Mesenchymal stem cell (in vitro differentiated cells and primary cell): Measurements from ENCODE around the gene HCAR3.
A peak's percentile ranks its signal among the peaks of the same experiment; 100 is the strongest.

Source experiments
- DNase-seq: peaks from one replicate; pipeline ENCODE4 v3.0.0-alpha.2; 2013
- H2AFZ ChIP-seq: one replicate; pipeline ENCODE4 v1.6.1; 2013; ENCODE audit warnings: low read depth, mild to moderate bottlenecking, control low read depth, inconsistent platforms, low read length, moderate library complexity
- H2AK5ac ChIP-seq: 2 replicates; pipeline ENCODE4 v1.6.1; 2013; ENCODE audit warnings: low read length, moderate library complexity, mild to moderate bottlenecking, inconsistent platforms; ENCODE audit not compliant: severe bottlenecking
- H2BK120ac ChIP-seq: one replicate; pipeline ENCODE4 v1.6.1; 2013; ENCODE audit warnings: low read depth, mild to moderate bottlenecking, inconsistent platforms, low read length, moderate library complexity
- H2BK12ac ChIP-seq, 2 experiments: one replicate each; pipeline ENCODE4 v1.6.1; 2013; ENCODE audit warnings: inconsistent platforms in 2 of 2, low read length in 2 of 2, mild to moderate bottlenecking in 2 of 2, moderate library complexity in 2 of 2, control low read depth in 1 of 2
- H2BK15ac ChIP-seq: one replicate; pipeline ENCODE4 v1.6.1; 2013; ENCODE audit warnings: mild to moderate bottlenecking, low read depth, inconsistent platforms; ENCODE audit not compliant: poor library complexity, severe bottlenecking
- H2BK5ac ChIP-seq: 2 replicates; pipeline ENCODE4 v1.6.1; 2013; ENCODE audit warnings: low read depth, mild to moderate bottlenecking, low read length, control low read depth, inconsistent platforms; ENCODE audit not compliant: poor library complexity, severe bottlenecking
- H3K14ac ChIP-seq, 2 experiments: one replicate each; pipeline ENCODE4 v1.6.1; 2013; ENCODE audit warnings: inconsistent platforms in 2 of 2, low read length in 2 of 2, control low read depth in 1 of 2, mild to moderate bottlenecking in 1 of 2, moderate library complexity in 1 of 2
- H3K18ac ChIP-seq, 2 experiments: one replicate each; pipeline ENCODE4 v1.6.1; 2013; ENCODE audit warnings: inconsistent platforms in 2 of 2, low read length in 2 of 2, control low read depth in 1 of 2, low read depth in 1 of 2, mild to moderate bottlenecking in 1 of 2
- H3K23ac ChIP-seq, 2 experiments: one replicate each; pipeline ENCODE4 v1.6.1; 2013; ENCODE audit warnings: inconsistent platforms in 2 of 2, low read length in 2 of 2, mild to moderate bottlenecking in 2 of 2, moderate library complexity in 2 of 2, control low read depth in 1 of 2
- H3K27ac ChIP-seq: 2 replicates; pipeline ENCODE4 v1.5.1; 2013; ENCODE audit warnings: mild to moderate bottlenecking, moderate library complexity, low read length, control low read depth, inconsistent platforms; ENCODE audit not compliant: poor library complexity, severe bottlenecking
- H3K27me3 ChIP-seq, 2 experiments: 2 replicates each; pipeline versions ENCODE4 v1.6.1 to v1.7.0; 2013; ENCODE audit warnings: low read length in 2 of 2, mild to moderate bottlenecking in 2 of 2, moderate library complexity in 2 of 2, control low read depth in 1 of 2, inconsistent platforms in 1 of 2; ENCODE audit not compliant: control insufficient read depth in 1 of 2, insufficient read depth in 1 of 2
- H3K36me3 ChIP-seq, 2 experiments: 2 replicates each; pipeline versions ENCODE4 v1.6.1 to v1.7.0; 2013; ENCODE audit warnings: low read length in 2 of 2, control low read depth in 1 of 2, inconsistent platforms in 1 of 2, low read depth in 1 of 2, mild to moderate bottlenecking in 1 of 2; ENCODE audit not compliant: insufficient read depth in 2 of 2, control insufficient read depth in 1 of 2
- H3K4ac ChIP-seq, 2 experiments: one replicate each; pipeline ENCODE4 v1.6.1; 2013; ENCODE audit warnings: inconsistent platforms in 2 of 2, low read length in 2 of 2, mild to moderate bottlenecking in 2 of 2, moderate library complexity in 2 of 2, control low read depth in 1 of 2, low read depth in 1 of 2
- H3K4me1 ChIP-seq: 2 replicates; pipeline ENCODE4 v1.6.1; 2013; ENCODE audit warnings: low read depth, low read length, control low read depth; ENCODE audit not compliant: control insufficient read depth, insufficient read depth
- H3K4me2 ChIP-seq: 2 replicates; pipeline ENCODE4 v1.6.1; 2013; ENCODE audit warnings: low read length, mild to moderate bottlenecking, inconsistent platforms; ENCODE audit not compliant: poor library complexity, severe bottlenecking
- H3K4me3 ChIP-seq, 2 experiments: 2 replicates each; pipeline versions ENCODE4 v1.5.1 to v1.7.0; 2013; ENCODE audit warnings: low read length in 2 of 2, mild to moderate bottlenecking in 2 of 2, control low read depth in 1 of 2, low read depth in 1 of 2; ENCODE audit not compliant: insufficient read depth in 1 of 2
- H3K79me1 ChIP-seq: replicated peaks from 2 replicates; pipeline ENCODE4 v1.6.1; 2013; ENCODE audit warnings: mild to moderate bottlenecking, control low read depth, low read length, inconsistent platforms; ENCODE audit not compliant: poor library complexity, severe bottlenecking
- H3K9ac ChIP-seq: 2 replicates; pipeline ENCODE4 v1.7.0; 2013; ENCODE audit warnings: mild to moderate bottlenecking, low read length, moderate library complexity
- H3K9me3 ChIP-seq: 2 replicates; pipeline ENCODE4 v1.7.0; 2013; ENCODE audit warnings: mild to moderate bottlenecking, low read length; ENCODE audit not compliant: control insufficient read depth
- H4K8ac ChIP-seq: one replicate; pipeline ENCODE4 v1.6.1; 2013; ENCODE audit warnings: inconsistent platforms, mild to moderate bottlenecking, low read length, moderate library complexity
- H4K91ac ChIP-seq: one replicate; pipeline ENCODE4 v1.6.1; 2013; ENCODE audit warnings: mild to moderate bottlenecking, low read length, inconsistent platforms
- WGBS: methylation state at CpG from one replicate; pipeline ENCODE4 v1.1.7; 2013; ENCODE audit warnings: mixed read lengths; 5-methylcytosine and 5-hydroxymethylcytosine counted together

Gene HCAR3

DNA sequence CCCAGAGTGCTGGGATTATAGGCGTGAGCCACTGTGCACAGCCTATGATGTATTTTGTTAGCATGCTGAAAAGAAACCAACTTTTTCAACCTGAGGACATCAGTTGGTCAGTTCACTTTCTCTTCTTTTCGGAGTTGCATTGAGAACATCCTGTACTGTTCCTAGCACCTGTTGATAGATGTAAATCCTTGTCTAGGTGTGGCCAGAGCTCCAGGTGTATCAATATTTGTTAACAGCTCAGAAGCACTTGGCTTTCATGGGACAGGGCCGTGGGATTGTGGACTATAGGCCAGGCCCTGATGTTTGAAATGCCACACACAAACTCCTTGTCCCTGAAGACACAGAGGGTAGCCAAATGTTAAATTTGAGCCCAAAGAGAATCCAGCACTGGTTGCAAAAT, 28.3 kb downstream of the HCAR3 start:
- DNase-seq, result no peak
- no peak overlapping the region for H2AK5ac ChIP-seq
- H3K9ac ChIP-seq, result no peak overlapping the region
- no peaks in the 10 kb centered on the region for H3K27me3 ChIP-seq
- no peak overlapping the region for H2AFZ ChIP-seq
- H3K4me2 ChIP-seq, result no peak overlapping the region
- H2BK120ac ChIP-seq, result no peak overlapping the region
- no peak overlapping the region for H3K4me3 ChIP-seq
- H2BK5ac ChIP-seq, result no peak overlapping the region
- no peak overlapping the region for H3K23ac ChIP-seq
- no peaks in the 10 kb centered on the region for H3K36me3 ChIP-seq
- no peak overlapping the region for H3K14ac ChIP-seq
- no peak overlapping the region for H3K18ac ChIP-seq
- 92% methylated on average over 3 of the region's 3 CpGs for WGBS
- no peak overlapping the region for H2BK15ac ChIP-seq
- H3K4ac ChIP-seq, result no peak overlapping the region
- H4K8ac ChIP-seq, result no peak overlapping the region
- no peak overlapping the region for H2BK12ac ChIP-seq
- no peak overlapping the region for H3K27ac ChIP-seq
- H3K9me3 ChIP-seq, result no peaks in the 10 kb centered on the region
- H3K4me1 ChIP-seq, result peaks cover 2% of the 10 kb centered on the region
- no peaks in the 10 kb centered on the region for H3K79me1 ChIP-seq
- no peak overlapping the region for H4K91ac ChIP-seq

DNA sequence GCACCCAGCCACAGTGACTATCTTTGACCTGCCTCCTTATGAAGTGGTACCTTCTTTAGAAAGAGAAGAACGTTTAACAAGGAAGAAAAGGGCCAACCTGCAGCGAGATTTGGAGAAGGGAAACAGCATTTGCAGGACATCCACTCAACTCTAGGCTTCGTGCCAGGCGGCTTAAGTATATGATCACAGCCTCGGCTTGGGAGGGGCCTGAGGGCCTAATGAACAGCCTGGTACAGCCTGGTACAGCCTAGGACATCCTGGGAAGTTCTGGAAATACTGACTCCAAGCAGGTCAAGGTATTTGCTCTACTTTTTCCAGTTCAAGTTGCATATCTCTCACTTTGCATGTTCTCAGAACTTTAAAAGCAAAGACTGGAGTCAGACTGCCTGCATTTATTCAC, 29.5 kb downstream of the HCAR3 start:
- Histone ChIP-seq H3K27me3 (no peaks in the 10 kb centered on the region), H4K91ac (no peak overlapping the region), H2BK5ac (no peak overlapping the region), H4K8ac (no peak overlapping the region), H3K14ac (no peak overlapping the region), H2BK12ac (no peak overlapping the region), H2AFZ (no peak overlapping the region), H3K4ac (no peak overlapping the region), H3K23ac (peak overlapping the region in 1 of 2 experiments; percentile 73), H3K27ac (no peak overlapping the region), H3K4me1 (peaks cover 2% of the 10 kb centered on the region), H3K4me3 (no peak overlapping the region), H3K36me3 (no peaks in the 10 kb centered on the region), H3K9ac (no peak overlapping the region), H2BK15ac (no peak overlapping the region), H3K9me3 (no peaks in the 10 kb centered on the region), H2AK5ac (no peak overlapping the region), H3K4me2 (no peak overlapping the region), H3K79me1 (no peaks in the 10 kb centered on the region), H2BK120ac (no peak overlapping the region), H3K18ac (peak overlapping the region in 1 of 2 experiments; percentile 35)
- DNase-seq, result peak; percentile 31
- 74% methylated on average over 5 of the region's 5 CpGs for WGBS

DNA sequence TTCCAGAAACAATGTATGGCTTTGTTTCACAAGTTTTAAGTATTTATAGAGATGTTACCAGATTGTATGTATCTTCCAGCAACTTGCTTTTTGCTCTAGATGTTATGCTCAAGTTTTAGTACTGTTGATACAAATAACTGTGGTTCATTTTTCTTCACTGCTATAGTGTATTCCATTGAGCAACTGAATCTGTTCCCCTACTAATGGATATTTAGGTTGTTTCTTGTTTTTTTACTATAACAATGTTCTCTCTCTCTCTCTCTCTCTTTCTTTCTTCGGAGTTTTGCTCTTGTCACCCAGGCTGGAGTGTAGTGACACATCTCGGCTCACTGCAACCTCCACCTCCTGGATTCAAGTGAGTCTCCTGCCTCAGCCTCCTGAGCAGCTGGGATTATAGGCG, 30.1 kb downstream of the HCAR3 start:
- H3K14ac ChIP-seq, result no peak overlapping the region

DNA sequence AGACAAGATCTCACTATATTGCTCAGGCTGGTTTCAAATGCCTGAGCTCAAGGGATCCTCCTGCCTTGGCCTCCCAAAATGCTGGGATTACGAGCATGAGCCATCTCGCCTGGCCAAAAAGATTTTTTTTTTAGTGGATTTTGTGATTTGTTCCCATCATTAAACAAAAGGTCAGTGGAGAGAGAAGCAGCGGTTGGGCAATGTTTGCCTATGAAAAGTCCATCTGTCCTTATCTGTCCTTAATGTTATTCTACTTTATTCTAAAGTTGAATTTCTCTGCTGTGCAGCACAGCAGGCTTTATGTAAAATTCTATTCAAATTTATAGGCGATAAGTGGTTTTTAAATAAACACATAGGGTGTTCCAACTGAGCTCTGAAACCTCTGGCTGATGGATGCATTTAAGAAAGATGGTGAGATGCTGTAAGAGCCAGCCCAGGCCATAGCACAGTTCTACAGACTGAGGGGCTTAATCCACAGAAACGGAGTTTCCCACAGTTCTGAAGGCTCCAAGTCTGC, 32.3 kb downstream of the HCAR3 start:
- WGBS, result 97% methylated on average over 4 of the region's 5 CpGs

More for the DNA sequence above, 30.1 kb downstream of the HCAR3 start:
- Histone ChIP-seq H3K4me3 (no peak overlapping the region), H3K27me3 (no peaks in the 10 kb centered on the region), H2AFZ (no peak overlapping the region), H2AK5ac (no peak overlapping the region), H2BK5ac (no peak overlapping the region), H3K36me3 (no peaks in the 10 kb centered on the region), H3K9me3 (no peaks in the 10 kb centered on the region), H4K91ac (no peak overlapping the region), H3K23ac (no peak overlapping the region), H3K4me1 (peaks cover 2% of the 10 kb centered on the region), H4K8ac (no peak overlapping the region), H3K4me2 (no peak overlapping the region), H3K27ac (no peak overlapping the region), H3K79me1 (no peaks in the 10 kb centered on the region), H2BK12ac (no peak overlapping the region), H2BK120ac (no peak overlapping the region), H2BK15ac (no peak overlapping the region), H3K18ac (no peak overlapping the region), H3K9ac (no peak overlapping the region), H3K4ac (no peak overlapping the region)
- no peak for DNase-seq
- 91% methylated on average over 3 of the region's 3 CpGs for WGBS

More for the DNA sequence above, 32.3 kb downstream of the HCAR3 start:
- H3K4me3 ChIP-seq, result no peak overlapping the region
- no peaks in the 10 kb centered on the region for H3K27me3 ChIP-seq
- no peak overlapping the region for H2BK15ac ChIP-seq
- H2AK5ac ChIP-seq, result no peak overlapping the region
- no peak overlapping the region for H4K91ac ChIP-seq
- no peak overlapping the region for H3K9ac ChIP-seq
- peaks cover 3% of the 10 kb centered on the region for H3K4me1 ChIP-seq
- no peak overlapping the region for H3K4me2 ChIP-seq
- no peak overlapping the region for H2BK12ac ChIP-seq
- H3K4ac ChIP-seq, result no peak overlapping the region
- H3K9me3 ChIP-seq, result no peaks in the 10 kb centered on the region
- no peaks in the 10 kb centered on the region for H3K79me1 ChIP-seq
- H2BK120ac ChIP-seq, result no peak overlapping the region
- no peak overlapping the region for H3K18ac ChIP-seq
- H3K23ac ChIP-seq, result no peak overlapping the region
- no peak overlapping the region for H3K27ac ChIP-seq
- H2AFZ ChIP-seq, result no peak overlapping the region
- DNase-seq, result no peak
- no peaks in the 10 kb centered on the region for H3K36me3 ChIP-seq
- no peak overlapping the region for H3K14ac ChIP-seq
- H2BK5ac ChIP-seq, result no peak overlapping the region
- no peak overlapping the region for H4K8ac ChIP-seq
